D341Med (cell line): ENCODE data around the gene FAM83B.
A peak's percentile ranks its signal among the peaks of the same experiment; 100 is the strongest.
"Not testable (repeated sequence)": the region's sequence is repeated elsewhere in the genome, so short reads cannot be mapped to it uniquely, and the experiment has no call there.

Source experiments
- DNase-seq: peaks from one replicate; pipeline ENCODE4 v3.0.0; 2012; ENCODE audit warnings: low spot score

FAM83B gene, protein sequence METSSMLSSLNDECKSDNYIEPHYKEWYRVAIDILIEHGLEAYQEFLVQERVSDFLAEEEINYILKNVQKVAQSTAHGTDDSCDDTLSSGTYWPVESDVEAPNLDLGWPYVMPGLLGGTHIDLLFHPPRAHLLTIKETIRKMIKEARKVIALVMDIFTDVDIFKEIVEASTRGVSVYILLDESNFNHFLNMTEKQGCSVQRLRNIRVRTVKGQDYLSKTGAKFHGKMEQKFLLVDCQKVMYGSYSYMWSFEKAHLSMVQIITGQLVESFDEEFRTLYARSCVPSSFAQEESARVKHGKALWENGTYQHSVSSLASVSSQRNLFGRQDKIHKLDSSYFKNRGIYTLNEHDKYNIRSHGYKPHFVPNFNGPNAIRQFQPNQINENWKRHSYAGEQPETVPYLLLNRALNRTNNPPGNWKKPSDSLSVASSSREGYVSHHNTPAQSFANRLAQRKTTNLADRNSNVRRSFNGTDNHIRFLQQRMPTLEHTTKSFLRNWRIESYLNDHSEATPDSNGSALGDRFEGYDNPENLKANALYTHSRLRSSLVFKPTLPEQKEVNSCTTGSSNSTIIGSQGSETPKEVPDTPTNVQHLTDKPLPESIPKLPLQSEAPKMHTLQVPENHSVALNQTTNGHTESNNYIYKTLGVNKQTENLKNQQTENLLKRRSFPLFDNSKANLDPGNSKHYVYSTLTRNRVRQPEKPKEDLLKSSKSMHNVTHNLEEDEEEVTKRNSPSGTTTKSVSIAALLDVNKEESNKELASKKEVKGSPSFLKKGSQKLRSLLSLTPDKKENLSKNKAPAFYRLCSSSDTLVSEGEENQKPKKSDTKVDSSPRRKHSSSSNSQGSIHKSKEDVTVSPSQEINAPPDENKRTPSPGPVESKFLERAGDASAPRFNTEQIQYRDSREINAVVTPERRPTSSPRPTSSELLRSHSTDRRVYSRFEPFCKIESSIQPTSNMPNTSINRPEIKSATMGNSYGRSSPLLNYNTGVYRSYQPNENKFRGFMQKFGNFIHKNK

DNA sequence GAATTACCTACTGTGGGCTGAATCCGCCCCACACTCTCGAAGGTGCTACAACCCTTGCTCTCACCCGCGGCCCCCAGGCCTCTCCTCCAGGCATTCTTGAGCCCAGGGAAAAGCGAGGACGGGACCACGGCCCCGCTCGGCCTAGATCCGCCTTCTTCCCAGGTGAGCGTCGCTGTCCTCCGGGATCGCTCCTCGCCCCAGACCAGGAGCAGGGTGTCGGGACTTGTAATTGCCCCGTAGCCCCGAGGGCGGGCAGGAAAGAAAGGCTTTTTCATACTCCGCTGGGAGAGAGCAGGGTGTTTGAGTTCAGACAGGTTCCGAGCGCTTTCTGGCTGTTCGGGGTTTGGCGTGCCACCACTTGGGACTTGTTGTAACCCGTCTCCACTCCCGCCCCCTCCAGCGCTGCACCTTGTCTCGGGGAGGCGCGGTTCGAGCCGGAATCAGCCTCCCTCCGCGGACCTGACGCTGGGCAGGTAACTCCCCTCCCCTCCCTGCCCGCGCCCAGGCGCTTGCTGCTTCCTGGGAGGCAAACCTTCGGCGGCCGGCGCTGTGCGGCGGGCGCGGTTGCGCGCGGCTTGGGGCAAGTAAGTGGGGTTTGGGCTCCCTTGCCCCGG, at the start of gene FAM83B:
Gene FAM83B (plus strand): TSS at position 529 of the 614 bp plus-strand sequence. CDS start 23,476 bp downstream, outside the sequence.
- no peak for DNase-seq

- DNase-seq: not testable (repeated sequence)
Measured at GRCh38 chr6:54796918-54797317, 49.7 kb upstream of the FAM83B start.

- DNase-seq: no peak
Measured at GRCh38 chr6:54800050-54800600, 46.4 kb upstream of the FAM83B start.

DNA sequence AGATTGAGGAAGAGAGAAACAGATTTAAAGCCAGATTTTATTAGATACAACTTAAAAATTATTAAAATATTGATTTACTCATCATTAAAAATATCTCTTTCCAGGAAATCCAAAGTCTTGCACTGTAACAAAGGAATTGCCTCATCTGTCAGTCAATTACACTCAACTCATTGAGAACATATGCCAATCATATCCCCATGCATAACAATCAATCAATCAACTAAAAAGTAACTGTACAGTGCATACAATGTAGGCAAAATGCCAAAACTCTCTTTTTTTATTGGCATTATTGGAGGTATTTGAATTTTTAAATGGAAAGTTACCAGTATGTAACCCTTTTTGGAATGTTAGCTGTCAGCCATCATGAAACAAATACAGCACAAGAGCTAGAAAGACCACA, 45.3 kb upstream of the FAM83B start:
- no peak for DNase-seq

DNA sequence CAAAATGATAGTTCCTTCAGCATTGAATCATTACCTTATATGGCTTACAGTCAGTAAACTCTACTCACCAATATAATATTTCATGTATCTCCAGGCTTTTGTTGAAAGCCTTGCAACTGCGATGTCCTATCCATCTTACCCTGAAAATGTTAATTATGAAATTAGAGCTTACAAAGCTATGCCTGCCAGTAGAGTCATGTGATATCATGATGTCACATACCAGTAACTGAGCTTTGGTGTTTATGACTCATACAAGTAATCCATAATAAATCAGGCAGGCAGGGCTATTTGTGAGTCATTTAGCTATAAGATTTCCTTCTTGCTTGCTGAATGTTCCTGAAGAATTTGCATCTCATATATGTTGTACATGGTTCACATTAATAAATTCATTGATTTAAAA, 44.9 kb upstream of the FAM83B start:
- DNase-seq: no peak

DNA sequence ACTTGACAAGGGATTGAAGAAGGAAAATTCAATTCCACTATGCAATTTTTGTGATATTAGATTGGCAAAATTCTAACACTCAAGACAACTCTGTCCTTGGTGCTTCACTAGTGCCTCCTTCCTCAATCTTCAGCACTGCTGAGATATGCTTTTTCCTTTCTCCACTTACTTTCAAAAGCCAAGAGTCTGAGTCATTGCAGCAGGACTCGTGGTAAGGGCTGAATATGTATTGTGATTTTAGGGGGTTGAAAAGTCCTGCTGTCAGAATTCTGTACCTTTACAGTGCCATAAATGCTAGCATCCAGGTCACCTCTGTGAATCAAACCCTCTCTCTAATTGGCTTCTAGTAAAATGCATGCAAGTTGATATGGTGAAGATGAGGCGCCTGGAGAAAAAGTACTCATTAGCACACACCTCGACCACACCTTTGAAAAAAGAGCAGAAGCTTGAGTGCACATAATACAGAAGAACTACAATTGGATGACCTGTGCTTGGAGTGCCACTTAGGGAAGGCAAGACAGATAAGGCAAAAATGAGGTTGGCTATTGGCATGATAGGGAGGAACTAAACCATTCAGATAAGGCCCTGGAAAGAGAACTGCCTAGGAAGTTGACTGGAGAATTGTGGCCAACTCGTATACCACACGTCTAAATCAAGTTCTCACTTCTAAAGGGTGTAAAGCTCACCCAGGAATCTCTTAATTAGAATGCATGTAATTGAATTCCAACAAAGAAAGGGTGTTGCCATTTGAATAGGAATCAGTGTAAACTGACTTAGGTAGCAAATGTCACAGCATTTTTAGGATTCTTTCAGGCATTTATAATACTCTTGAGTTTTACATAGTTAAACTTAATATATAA, 43.6 kb upstream of the FAM83B start:
- no peak for DNase-seq

DNA sequence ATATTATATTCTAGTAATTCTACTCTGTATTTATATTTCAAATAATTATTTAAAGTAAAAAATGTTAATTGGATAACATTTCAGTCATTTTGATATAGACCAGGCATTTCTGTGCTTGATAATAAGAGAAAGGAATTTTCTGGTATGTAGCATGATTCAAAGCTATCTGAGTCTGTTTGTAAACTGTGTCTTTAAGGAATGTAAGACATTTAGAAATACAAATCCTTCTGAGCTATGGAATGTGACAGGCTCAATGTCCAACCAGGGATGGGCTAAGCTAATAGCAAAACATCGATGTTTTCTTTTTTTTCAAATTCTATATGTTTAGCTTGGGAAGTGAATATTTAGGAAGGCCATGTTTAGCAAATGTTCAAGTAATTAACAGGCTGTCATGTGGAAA, 41.5 kb upstream of the FAM83B start:
- DNase-seq: no peak

DNA sequence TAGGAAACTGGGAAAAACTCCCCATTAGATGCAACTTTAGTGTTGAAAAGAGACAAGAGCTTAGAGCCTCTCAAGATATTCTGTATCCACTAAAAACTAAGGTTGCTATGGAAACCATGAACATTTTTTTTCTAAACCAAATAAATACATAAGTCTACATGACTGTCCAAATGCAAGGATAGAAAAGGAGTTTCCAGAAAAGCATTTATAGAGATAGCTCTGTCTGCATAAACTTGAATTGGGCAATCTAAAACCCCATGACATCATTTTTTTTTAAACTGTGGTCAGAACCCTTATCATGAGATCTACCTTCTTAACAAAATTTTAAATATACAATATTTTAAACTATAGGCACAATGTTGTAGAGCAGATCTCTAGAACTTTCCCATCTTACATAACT, 36.4 kb upstream of the FAM83B start:
- no peak for DNase-seq

DNA sequence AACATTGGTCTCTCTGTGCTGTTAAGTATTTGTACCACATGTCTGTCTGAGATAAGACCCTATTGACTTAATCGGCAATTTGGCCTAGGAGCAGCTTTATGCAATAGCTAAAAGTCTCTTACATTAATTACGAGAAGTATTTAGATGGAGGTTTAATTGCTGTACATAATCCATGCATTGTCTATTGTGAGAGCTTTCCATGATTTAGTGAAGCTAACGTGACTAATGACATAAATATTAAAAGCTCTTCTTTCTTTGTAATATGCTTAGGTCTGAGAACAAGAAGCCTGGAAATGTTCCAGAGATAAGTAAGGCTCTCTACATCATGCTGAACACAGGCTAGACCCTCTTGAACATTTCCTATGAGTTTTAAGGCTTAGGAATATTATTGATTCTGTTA, 32.7 kb upstream of the FAM83B start:
- peak; percentile 46 for DNase-seq

GRCh38 chr6:54817236-54817635, 29.3 kb upstream of the FAM83B start:
- DNase-seq: no peak

- no peak for DNase-seq
Measured at GRCh38 chr6:54817834-54818233, 28.7 kb upstream of the FAM83B start.

DNA sequence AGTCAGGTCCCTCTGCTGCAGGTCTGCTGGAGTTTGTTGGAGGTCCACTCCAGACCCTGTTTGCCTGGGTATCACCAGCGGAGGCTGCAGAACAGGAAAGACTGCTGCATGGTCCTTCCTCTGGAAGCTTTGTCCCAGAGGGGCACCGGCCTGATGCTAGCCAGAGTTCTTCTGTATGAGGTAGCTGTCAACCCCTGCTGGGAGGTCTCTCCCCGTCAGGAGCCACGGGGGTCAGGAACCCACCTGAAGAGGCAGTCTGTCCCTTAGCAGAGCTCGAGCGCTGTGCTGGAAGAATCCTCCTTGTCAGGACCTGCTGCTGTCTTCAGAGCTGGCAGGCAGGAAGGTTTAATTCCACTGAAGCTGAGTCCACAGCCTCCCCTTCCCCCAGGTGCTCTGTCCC, 22.3 kb upstream of the FAM83B start:
- DNase-seq: not testable (repeated sequence)

GRCh38 chr6:54827010-54827409, 19.6 kb upstream of the FAM83B start:
- no peak for DNase-seq

DNA sequence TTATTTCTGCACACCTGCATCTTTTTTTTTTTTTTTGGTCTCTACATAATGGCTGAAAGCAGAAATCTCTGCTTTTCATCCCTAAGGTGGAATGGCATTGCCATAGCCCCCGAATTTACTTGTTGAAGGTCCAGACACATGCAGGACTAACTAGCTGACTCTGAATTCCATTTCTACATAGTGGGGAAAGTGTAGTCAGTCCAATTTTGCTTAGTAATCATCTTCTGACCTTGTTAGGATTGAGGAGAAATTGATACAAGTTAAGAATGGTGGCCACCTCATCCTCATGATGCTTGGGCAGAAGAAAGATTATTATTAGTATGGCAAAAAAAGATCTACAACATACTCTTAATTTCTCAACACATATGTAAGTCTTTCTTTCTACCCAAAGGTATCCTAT, 16.4 kb upstream of the FAM83B start:
- DNase-seq: no peak

DNA sequence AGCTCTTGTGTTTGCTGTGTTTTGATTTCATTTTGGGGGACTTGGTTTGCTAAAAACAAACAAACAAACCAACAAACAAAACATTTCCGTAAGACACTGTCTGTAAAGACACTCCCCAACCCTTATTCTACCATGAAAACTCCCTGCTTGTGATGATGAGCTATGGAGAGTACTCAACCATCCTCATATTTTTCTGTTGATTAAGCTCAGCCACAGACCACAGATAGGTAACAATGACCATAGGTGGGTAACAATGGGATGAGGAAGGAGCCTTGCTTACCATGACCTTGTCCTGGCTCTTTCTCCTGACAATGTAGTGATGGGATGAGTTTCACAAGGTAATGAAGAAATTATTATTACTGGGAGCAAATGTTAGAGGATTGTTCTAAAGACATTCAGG, 11.4 kb upstream of the FAM83B start:
- no peak for DNase-seq

DNA sequence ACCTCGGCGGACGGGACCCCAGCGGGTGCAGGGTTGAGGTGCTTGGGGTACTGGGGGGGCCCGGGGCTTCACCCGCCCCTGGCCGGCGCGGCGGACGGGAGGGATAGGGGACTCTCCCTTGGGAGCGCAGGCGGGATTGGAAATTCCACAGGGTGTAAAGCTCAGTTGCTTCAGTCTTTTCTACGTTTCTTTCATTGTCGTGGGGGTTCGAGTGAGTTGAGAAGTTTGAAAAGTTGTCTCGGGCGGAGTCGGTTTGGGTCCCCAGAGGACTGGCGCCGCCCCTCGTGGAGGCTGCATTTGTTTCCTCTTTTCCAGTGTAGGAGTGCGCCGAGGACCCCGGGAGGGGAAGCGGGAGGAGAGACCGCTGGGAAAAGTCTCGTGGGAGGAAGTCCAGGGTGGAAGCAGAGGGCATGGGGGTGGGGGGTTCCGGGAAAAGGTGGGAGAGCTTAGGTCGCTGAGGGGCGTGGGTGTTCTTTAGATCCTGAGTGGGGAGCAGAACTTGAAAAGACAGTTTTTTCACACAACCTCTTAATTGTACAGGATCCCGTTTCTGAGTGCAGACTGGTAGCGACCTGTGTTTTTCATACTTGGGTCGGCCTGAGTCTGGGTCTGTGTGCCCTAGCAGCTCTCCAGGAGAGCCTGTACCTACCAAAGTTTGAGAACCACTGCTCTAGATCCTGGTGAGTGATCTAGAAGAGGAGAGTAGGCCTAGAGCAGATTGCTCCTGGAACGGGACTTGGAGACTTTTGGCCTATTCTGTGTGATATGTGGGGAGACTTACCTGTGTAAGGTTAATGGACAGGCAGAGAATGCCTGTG, 495 bp downstream of the FAM83B start:
- DNase-seq: no peak

GRCh38 chr6:54847799-54848597, 1.4 kb downstream of the FAM83B start:
- no peak for DNase-seq

DNA sequence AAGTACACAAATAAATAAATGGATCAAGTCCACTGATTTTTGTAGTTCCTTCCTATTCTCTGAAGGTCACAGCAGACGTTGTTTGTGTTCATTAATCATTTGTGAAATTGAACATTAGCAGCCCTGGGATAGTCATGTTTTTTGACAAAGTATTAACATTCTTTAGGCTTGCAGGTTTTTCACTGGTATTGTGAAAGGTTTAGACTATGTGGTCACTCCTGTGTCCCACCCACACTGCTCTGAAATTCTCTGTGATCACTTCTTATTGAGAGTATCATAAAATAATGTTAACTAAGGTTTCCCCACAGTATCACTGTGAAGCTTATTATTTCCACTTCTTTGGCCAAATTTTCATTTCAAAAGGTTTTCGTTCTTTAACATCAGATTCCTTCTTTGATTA, 3.5 kb downstream of the FAM83B start:
- no peak for DNase-seq

DNA sequence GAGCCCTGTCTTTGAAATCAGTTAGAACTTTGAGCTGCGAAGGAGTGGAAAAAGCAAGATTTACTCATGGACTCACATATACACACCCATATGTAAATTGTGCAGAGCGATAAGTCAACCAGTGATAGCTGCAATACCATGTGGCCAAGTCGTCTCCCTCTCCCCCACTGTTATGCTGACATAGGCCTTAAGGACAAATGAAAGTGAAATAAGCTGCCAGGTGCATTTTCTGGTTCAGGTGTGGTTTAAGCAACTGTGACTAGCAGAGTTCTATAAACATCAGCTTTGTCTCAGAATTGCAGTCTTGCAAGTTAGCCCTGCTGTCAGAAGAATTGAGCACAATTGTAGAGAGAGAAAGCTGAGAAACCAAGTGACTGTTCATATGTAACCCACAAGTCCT, 9.6 kb downstream of the FAM83B start:
- DNase-seq: no peak
